A549 (cell line): ENCODE data around the gene SYS1. TPM values are rescaled to one million over a fixed set of nuclear protein-coding genes. Genes with fewer than 3 reads are reported as not detected.

Experiments used
- ATAC-seq, 2 experiments: fragments of 200-7000 bp in 1 of 2; fragments of >200 bp in 1 of 2; cut with Nextera tagmentation in 1 of 2; cut with Tn5 transposase in 1 of 2; 3 replicates each; pipeline versions ENCODE4 v1.8.0 to v1.9.1; 2018 to 2020; ENCODE audit warnings: mild to moderate bottlenecking in 1 of 2, moderate library complexity in 1 of 2
- CTCF ChIA-PET: fragments of 300-600 bp; sonication (Branson Sonifier 250); formaldehyde crosslinking; extraction: SDS; loops from one replicate; lab custom pipeline; 2021; ENCODE audit warnings: antibody characterized with exemption, inconsistent platforms; lab: Yijun Ruan, JAX
- POLR2A ChIA-PET: fragments of 350-600 bp; formaldehyde crosslinking; extraction: SDS; loops from one replicate; lab custom pipeline; 2021; ENCODE audit warnings: antibody characterized with exemption, inconsistent platforms; lab: Yijun Ruan, JAX
- DNase-seq, 2 experiments: peaks; one replicate each; pipeline versions ENCODE4 v3.0.0 to v3.0.0-alpha.2; 2011 to 2016; ENCODE audit warnings: low read depth in 1 of 2, low spot score in 1 of 2
- FAIRE-seq: peaks from 2 replicates; lab custom pipeline; 2011; peaks lifted over from hg19 to GRCh38; lab: Jason Lieb, UNC
- H3K27ac ChIP-seq, 2 experiments: fragments of >200 bp; sonication (Bioruptor Twin); formaldehyde crosslinking; 3 replicates each; pipeline ENCODE4 v1.5.1; 2016 to 2017
- H3K4me1 ChIP-seq: fragments of >200 bp; sonication (Bioruptor Twin); formaldehyde crosslinking; 3 replicates; pipeline ENCODE4 v1.6.1; 2016
- H3K4me2 ChIP-seq: fragments of >200 bp; sonication (Bioruptor Twin); formaldehyde crosslinking; 3 replicates; pipeline ENCODE4 v1.6.1; 2016
- H3K4me3 ChIP-seq: fragments of >200 bp; sonication (Bioruptor Twin); formaldehyde crosslinking; 3 replicates; pipeline ENCODE4 v1.5.1; 2016
- H3K9me3 ChIP-seq: fragments of >200 bp; sonication (Bioruptor Twin); formaldehyde crosslinking; 3 replicates; pipeline ENCODE4 v1.6.1; 2016
- CBX2 ChIP-seq: fragments of 200-600 bp; sonication (generic); IDR thresholded peaks from 2 replicates; pipeline ENCODE4 v1.6.1; 2016; ENCODE audit warnings: low read depth, mild to moderate bottlenecking, borderline replicate concordance
- CHD4 ChIP-seq: fragments of 200-600 bp; sonication (generic); IDR thresholded peaks from 2 replicates; pipeline ENCODE4 v1.6.1; 2016; ENCODE audit warnings: antibody characterized with exemption, mild to moderate bottlenecking, borderline replicate concordance
- E2F6 ChIP-seq: IDR thresholded peaks from 2 replicates; pipeline ENCODE4 v1.6.1; 2012; ENCODE audit warnings: low read depth, borderline replicate concordance
- ESRRA ChIP-seq: fragments of 150-350 bp; IDR thresholded peaks from 2 replicates; pipeline ENCODE4 v1.6.1; 2014; ENCODE audit warnings: mild to moderate bottlenecking, low read length, borderline replicate concordance
- FOSL2 ChIP-seq, 2 experiments: fragments of 450-650 bp in 1 of 2; fragments of >200 bp in 1 of 2; sonication (Bioruptor Twin) in 1 of 2; formaldehyde crosslinking; IDR thresholded peaks; 2 replicates each; pipeline versions ENCODE4 v1.5.0 to v1.6.1; 2016 to 2020; ENCODE audit warnings: mild to moderate bottlenecking in 1 of 2, moderate library complexity in 1 of 2
- GATA3 ChIP-seq: IDR thresholded peaks from 2 replicates; pipeline ENCODE4 v1.6.1; 2012; ENCODE audit warnings: borderline replicate concordance
- HDAC2 ChIP-seq: fragments of 200-600 bp; sonication (generic); IDR thresholded peaks from 2 replicates; pipeline ENCODE4 v1.6.1; 2016
- HEYL ChIP-seq: fragments of 250-450 bp; sonication (Bioruptor Pico); IDR thresholded peaks from 2 replicates; pipeline ENCODE4 v1.8.0; 2021; ENCODE audit warnings: mild to moderate bottlenecking, moderate library complexity
- HOXB13 ChIP-seq: fragments of 250-450 bp; sonication (Bioruptor Pico); IDR thresholded peaks from 2 replicates; pipeline ENCODE4 v1.5.0; 2020; ENCODE audit warnings: low read depth, mild to moderate bottlenecking, moderate library complexity
- JUN ChIP-seq, 2 experiments: fragments of >200 bp; sonication (Bioruptor Twin); formaldehyde crosslinking; IDR thresholded peaks; 2 replicates in 1 of 2; 3 replicates in 1 of 2; pipeline ENCODE4 v1.6.1; 2016 to 2017
- KDM1A ChIP-seq: fragments of 200-600 bp; sonication (generic); IDR thresholded peaks from 2 replicates; pipeline ENCODE4 v1.6.1; 2016; ENCODE audit warnings: low read depth, mild to moderate bottlenecking
- MAFK ChIP-seq: fragments of 450-650 bp; IDR thresholded peaks from 2 replicates; pipeline ENCODE4 v1.6.1; 2014; ENCODE audit not compliant: partially characterized antibody
- MAZ ChIP-seq: fragments of 150-350 bp; IDR thresholded peaks from 2 replicates; pipeline ENCODE4 v1.6.1; 2014; ENCODE audit warnings: antibody characterized with exemption, low read depth, low read length, borderline replicate concordance
- MYC ChIP-seq: IDR thresholded peaks from 2 replicates; pipeline ENCODE4 v1.6.1; 2012; ENCODE audit warnings: mild to moderate bottlenecking, inconsistent platforms, low read length, improper control_type of control experiment, borderline replicate concordance
- NPAS2 ChIP-seq: fragments of 250-450 bp; sonication (Bioruptor Pico); IDR thresholded peaks from 2 replicates; pipeline ENCODE4 v1.8.0; 2022; ENCODE audit warnings: mild to moderate bottlenecking, moderate library complexity, borderline replicate concordance
- PHF8 ChIP-seq: fragments of 200-600 bp; sonication (generic); IDR thresholded peaks from 2 replicates; pipeline ENCODE4 v1.6.1; 2016; ENCODE audit warnings: low read depth, mild to moderate bottlenecking, antibody characterized with exemption, moderate library complexity, borderline replicate concordance
- POLR2AphosphoS2 ChIP-seq: conservative IDR thresholded peaks from 2 replicates; pipeline ENCODE4 v1.6.1; 2012; ENCODE audit warnings: low read length, improper control_type of control experiment, inconsistent platforms
- RAD21 ChIP-seq, 2 experiments: fragments of >200 bp in 1 of 2; sonication (Bioruptor Twin) in 1 of 2; formaldehyde crosslinking in 1 of 2; IDR thresholded peaks in 1 of 2; conservative IDR thresholded peaks in 1 of 2; 2 replicates in 1 of 2; 3 replicates in 1 of 2; pipeline ENCODE4 v1.6.1; 2012 to 2018; ENCODE audit warnings: inconsistent platforms in 1 of 2
- RARB ChIP-seq: fragments of 250-450 bp; sonication (Bioruptor Pico); IDR thresholded peaks from 2 replicates; pipeline ENCODE4 v1.8.0; 2021; ENCODE audit warnings: mild to moderate bottlenecking, moderate library complexity
- RCOR1 ChIP-seq: fragments of 150-350 bp; IDR thresholded peaks from 2 replicates; pipeline ENCODE4 v1.6.1; 2014; ENCODE audit warnings: antibody characterized with exemption, low read length, low read depth
- REST ChIP-seq: fragments of 200-600 bp; sonication (generic); IDR thresholded peaks from 2 replicates; pipeline ENCODE4 v1.6.1; 2016; ENCODE audit warnings: antibody characterized with exemption, mild to moderate bottlenecking, moderate library complexity
- ZC3H11A ChIP-seq: fragments of 450-650 bp; IDR thresholded peaks from 2 replicates; pipeline ENCODE4 v1.6.1; 2014; ENCODE audit warnings: antibody characterized with exemption, mild to moderate bottlenecking
- ZFP36 ChIP-seq: fragments of 450-650 bp; IDR thresholded peaks from 2 replicates; pipeline ENCODE4 v1.6.1; 2014; ENCODE audit warnings: borderline replicate concordance; ENCODE audit not compliant: partially characterized antibody
- ZNF302 ChIP-seq: fragments of 250-450 bp; sonication (Bioruptor Pico); IDR thresholded peaks from 2 replicates; pipeline ENCODE4 v1.9.0; 2021; ENCODE audit warnings: inconsistent platforms, mild to moderate bottlenecking, moderate library complexity
- WGBS: methylation state at CpG from one replicate; pipeline ENCODE4 v1.1.6; 2017; ENCODE audit errors: missing lambda C conversion rate; 5-methylcytosine and 5-hydroxymethylcytosine counted together
- polyA plus RNA-seq, 4 experiments: library from polyadenylated mRNA; depleted of rRNA in 3 of 4; stranded (reverse); fragments of >200 nt; fragmentation: RNase III in 1 of 4; extraction: RNeasy Plus Mini Kit Qiagen cat#74134 plus additional on column Dnase treatment in 1 of 4; gene quantifications; 2 replicates in 3 of 4; 3 replicates in 1 of 4; pipeline ENCODE4 v1.2.3, GENCODE V29; 2011 to 2017
- TF ChIP-seq, protein P1 (sequence below): fragments of 250-450 bp; sonication (Bioruptor Pico); IDR thresholded peaks from 2 replicates; pipeline ENCODE4 v1.5.0; 2021; ENCODE audit warnings: mild to moderate bottlenecking, moderate library complexity, borderline replicate concordance
- TF ChIP-seq, protein P2 (sequence below): fragments of >200 bp; sonication (Bioruptor Twin); formaldehyde crosslinking; IDR thresholded peaks from 3 replicates; pipeline ENCODE4 v1.6.1; 2016

Gene SYS1
- polyA plus RNA-seq, 2 of the 4 experiments (the other 2 are of a cell fraction) = 20.2 to 27.6 TPM

DNA sequence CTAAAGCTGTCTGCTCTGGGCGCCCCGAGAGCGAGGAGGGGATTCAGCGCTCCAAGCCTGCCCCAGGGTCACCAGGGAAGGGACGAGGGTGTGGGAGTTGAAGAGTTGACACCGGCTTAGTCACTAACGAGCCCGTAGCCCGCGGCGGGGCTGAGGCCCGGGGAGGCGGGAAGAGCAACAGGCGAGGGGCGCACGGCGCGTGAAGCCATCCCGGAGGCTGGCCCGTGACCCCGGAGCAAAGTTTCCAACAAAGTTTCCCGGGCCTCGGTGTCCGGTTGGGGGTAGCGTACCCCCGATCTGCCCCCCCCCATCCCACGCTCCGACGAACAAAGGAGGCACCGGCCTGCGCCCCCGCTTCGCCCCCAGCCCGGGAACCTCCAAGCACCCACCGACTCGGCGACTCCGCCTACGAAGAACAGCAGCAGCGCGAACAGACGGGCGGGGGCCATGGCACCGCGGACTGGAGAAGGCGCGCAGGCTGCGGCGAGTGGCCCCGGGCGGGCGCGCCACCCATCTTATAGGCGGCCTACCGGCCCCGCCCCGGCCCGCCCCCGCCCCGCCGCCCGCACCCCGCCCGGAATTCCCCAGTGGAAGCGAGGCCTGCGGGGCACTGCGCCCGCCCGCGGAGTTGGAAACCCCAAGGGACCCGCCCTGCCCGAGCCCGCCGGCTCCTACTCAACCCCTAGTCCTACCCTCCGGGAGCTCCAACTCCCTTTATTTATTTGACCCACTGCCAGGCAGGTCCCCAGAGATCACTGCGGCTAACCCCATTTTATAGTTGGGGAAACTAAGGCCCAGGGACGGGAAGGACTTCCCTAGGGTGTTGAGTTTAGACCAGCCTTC, 14.8 kb upstream of the SYS1 start, which contains the start of gene SDC4 (continued):
- TF ChIP-seq E2F6 = no peak
- TF ChIP-seq RAD21 (conservative IDR thresholded peaks at IDR 0.05 in 1 of 2, IDR thresholded peaks at IDR 0.05 in 1 of 2) = no peak
- no peak for TF ChIP-seq ZFP36
- TF ChIP-seq RCOR1 = no peak
- peak; percentile 94 for TF ChIP-seq PHF8
- no peak for TF ChIP-seq CBX2
- no peak for TF ChIP-seq HEYL (CRISPR knock-in tag)
- TF ChIP-seq POLR2AphosphoS2 = no peak
- TF ChIP-seq MAZ = no peak
- TF ChIP-seq, protein P1, sequence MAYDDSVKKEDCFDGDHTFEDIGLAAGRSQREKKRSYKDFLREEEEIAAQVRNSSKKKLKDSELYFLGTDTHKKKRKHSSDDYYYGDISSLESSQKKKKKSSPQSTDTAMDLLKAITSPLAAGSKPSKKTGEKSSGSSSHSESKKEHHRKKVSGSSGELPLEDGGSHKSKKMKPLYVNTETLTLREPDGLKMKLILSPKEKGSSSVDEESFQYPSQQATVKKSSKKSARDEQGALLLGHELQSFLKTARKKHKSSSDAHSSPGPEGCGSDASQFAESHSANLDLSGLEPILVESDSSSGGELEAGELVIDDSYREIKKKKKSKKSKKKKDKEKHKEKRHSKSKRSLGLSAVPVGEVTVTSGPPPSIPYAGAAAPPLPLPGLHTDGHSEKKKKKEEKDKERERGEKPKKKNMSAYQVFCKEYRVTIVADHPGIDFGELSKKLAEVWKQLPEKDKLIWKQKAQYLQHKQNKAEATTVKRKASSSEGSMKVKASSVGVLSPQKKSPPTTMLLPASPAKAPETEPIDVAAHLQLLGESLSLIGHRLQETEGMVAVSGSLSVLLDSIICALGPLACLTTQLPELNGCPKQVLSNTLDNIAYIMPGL = no peak
- TF ChIP-seq HOXB13 (CRISPR knock-in tag) = no peak
- TF ChIP-seq, protein P2, sequence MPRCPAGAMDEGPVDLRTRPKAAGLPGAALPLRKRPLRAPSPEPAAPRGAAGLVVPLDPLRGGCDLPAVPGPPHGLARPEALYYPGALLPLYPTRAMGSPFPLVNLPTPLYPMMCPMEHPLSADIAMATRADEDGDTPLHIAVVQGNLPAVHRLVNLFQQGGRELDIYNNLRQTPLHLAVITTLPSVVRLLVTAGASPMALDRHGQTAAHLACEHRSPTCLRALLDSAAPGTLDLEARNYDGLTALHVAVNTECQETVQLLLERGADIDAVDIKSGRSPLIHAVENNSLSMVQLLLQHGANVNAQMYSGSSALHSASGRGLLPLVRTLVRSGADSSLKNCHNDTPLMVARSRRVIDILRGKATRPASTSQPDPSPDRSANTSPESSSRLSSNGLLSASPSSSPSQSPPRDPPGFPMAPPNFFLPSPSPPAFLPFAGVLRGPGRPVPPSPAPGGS = peak; percentile 94; the same call in 2 of the 3 replicates
- TF ChIP-seq CHD4 = peak; percentile 72; the same call in 1 of the 2 replicates
- no peak for TF ChIP-seq REST
- TF ChIP-seq FOSL2 (IDR thresholded peaks at IDR 0.05) = no peak
- no peak for TF ChIP-seq FOSL2 (CRISPR knock-in tag; IDR thresholded peaks at IDR 0.05)
- TF ChIP-seq JUN (IDR thresholded peaks at IDR 0.05) = peak; percentile 67 to 95; a peak in 4 of 5 replicates
- TF ChIP-seq MAFK = no peak
- TF ChIP-seq NPAS2 (CRISPR knock-in tag) = no peak
- TF ChIP-seq, all 56 proteins: peak for 9

GRCh38 chr20:45350217-45350616, 12.7 kb upstream of the SYS1 start:
- peaks cover 40% of the 10 kb centered on the region for H3K4me1 ChIP-seq
- no peak for ATAC-seq
- H3K9me3 ChIP-seq = no peaks in the 10 kb centered on the region
- H3K27ac ChIP-seq = no peak overlapping the region
- no peak for FAIRE-seq
- CTCF ChIA-PET = interaction anchor here (1.1 kb wide), 1 partner anchor 9 kb away, joined by 3 read pairs; no protein-coding TSS in a partner anchor
- POLR2A ChIA-PET = no interaction called here
- no peak overlapping the region for H3K4me2 ChIP-seq
- WGBS = 36% methylated on average over 1 of the region's 1 CpG
- no peak for DNase-seq
- H3K4me3 ChIP-seq = no peak overlapping the region
- no peak for TF ChIP-seq RAD21 (conservative IDR thresholded peaks at IDR 0.05 in 1 of 2, IDR thresholded peaks at IDR 0.05 in 1 of 2)
- no peak for TF ChIP-seq GATA3
- no peak for TF ChIP-seq ZNF302 (CRISPR knock-in tag)
- TF ChIP-seq RARB = no peak
- TF ChIP-seq HDAC2 = no peak
- no peak for TF ChIP-seq RCOR1
- no peak for TF ChIP-seq ESRRA
- no peak for TF ChIP-seq MYC
- TF ChIP-seq KDM1A = no peak
- TF ChIP-seq ZC3H11A = no peak
- TF ChIP-seq REST = no peak
